ENCODE data around the gene NXPH2.
"Not testable (repeated sequence)": the region's sequence is repeated elsewhere in the genome, so short reads cannot be mapped to it uniquely, and the experiment has no call there.

The NXPH2 gene

GRCh38 chr2:138652378-138652777 is 127.8 kb downstream of the NXPH2 start:
- no peak overlapping the region for H3K4me3 ChIP-seq (ENCODE audit: low read depth, low read length)
- no peak for DNase-seq (ENCODE audit: low read depth)

GRCh38 chr2:138649571-138649970 is 130.6 kb downstream of the NXPH2 start:
- no peak for DNase-seq (ENCODE audit: low read depth)

DNA sequence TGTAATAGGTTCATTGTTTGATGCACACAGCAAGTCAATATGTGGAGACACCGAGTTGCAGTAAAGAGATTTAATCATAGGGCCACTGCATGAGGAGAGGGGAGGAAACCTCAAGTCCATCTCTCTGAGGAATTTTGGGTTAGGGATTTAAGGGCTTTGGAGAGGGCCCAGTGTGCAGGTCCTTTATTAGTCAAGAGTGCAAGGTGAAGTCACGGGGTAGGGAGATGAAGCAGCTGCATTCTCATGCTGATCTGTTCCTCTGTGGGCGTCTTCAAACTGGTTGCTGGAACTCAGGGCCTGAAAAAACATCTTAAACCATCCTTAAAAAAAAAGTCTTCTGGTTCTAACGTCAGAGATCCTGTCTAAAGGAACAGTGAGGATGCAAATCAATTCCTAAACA is 131.6 kb downstream of the NXPH2 start:
- no peak overlapping the region for H3K4me3 ChIP-seq (ENCODE audit: low read depth, low read length)
- no peak for DNase-seq (ENCODE audit: low read depth)

More at GRCh38 chr2:138649571-138649970, 130.6 kb downstream of the NXPH2 start:
- H3K4me3 ChIP-seq (ENCODE audit: low read depth, low read length) = no peak overlapping the region

GRCh38 chr2:138644776-138645175 is 135.4 kb downstream of the NXPH2 start:
- not testable (repeated sequence) for DNase-seq (ENCODE audit: low read depth); H3K4me3 ChIP-seq (ENCODE audit: low read depth, low read length)

GRCh38 chr2:138640921-138641676 is 139.1 kb downstream of the NXPH2 start:
- no peak for DNase-seq (ENCODE audit: low read depth)
- H3K4me3 ChIP-seq (ENCODE audit: low read depth, low read length) = no peak overlapping the region

DNA sequence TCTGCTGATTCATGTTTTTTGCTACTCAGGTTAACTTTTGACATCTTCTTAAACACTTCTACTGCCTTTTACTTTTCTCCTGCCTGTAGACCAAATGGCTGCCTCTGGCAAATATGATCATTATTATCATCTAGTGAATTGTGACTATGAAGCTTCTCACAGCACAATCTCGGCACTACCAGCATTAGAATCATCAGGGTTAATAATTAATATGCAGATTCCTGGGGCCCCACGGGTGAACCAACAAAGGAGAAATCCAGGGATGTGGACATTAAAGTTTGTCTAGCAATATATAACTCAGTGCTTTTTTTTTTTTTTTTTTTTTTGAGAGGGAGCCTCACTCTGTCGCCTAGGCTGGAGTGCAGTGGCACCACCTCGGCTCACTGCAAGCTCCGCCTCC is 142.5 kb downstream of the NXPH2 start:
- no peak for DNase-seq (ENCODE audit: low read depth)
- no peak overlapping the region for H3K4me3 ChIP-seq (ENCODE audit: low read depth, low read length)

DNA sequence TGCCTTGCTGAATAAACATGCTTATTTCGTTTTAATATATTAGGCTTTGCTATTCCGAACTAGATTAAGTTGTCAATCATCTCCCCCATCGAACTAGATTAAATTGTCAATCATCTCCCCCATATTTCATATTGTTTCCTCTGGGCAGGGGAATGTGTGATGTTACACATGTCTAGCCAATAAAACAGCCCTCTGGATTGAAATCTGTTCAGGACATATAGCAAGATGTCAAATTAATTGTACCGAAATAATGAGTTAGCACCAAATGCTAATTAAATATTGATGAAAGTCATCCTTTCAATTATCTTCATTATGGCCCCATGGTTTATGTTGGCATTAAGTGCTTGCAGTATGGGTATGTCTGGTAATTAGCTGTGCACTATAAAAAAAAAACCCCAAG is 143.1 kb downstream of the NXPH2 start:
- DNase-seq (ENCODE audit: low read depth) = no peak
- no peak overlapping the region for H3K4me3 ChIP-seq (ENCODE audit: low read depth, low read length)

DNA sequence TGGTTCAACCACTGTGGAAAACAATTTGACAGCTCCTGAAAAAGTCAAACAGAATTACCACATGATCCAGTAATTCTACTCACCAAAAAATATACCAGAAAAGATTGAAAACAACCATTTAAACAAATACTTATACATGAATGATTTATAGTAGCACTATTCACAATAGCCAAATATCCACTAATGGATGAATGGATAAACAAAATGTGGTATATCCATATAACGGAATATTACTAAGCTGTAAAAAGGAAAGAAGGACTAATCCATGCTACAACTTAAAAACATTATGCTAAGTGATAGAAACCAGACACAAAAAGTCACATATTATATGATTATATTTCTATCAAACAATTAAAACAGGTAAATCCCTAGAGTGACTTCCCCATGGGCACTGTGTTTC is 147.1 kb downstream of the NXPH2 start:
- H3K4me3 ChIP-seq (ENCODE audit: low read depth, low read length) = no peak overlapping the region
- no peak for DNase-seq (ENCODE audit: low read depth)

- DNase-seq (ENCODE audit: low read depth) = peak; percentile 21
- no peak overlapping the region for H3K4me3 ChIP-seq (ENCODE audit: low read depth, low read length)
Observed at GRCh38 chr2:138632066-138632620, 148.0 kb downstream of the NXPH2 start.

DNA sequence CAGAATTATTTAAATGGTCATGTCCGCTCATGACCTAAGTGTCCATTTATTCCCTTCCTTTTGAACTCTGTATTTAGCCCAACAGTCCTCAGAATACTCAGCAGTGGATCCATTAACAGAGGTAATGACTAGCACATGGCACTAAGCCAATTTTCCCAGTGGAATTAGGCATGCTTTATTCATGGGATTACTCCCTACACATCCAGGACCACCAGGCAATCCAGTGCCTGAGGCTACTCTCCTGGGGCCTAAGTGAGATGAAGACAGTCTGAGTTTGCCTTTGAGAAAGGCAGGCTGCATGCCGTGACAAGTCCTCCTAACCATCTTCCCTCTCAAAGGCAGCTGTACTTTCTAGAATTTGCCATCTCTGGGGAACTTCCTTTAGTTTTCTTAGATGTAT is 150.0 kb downstream of the NXPH2 start:
- no peak for DNase-seq (ENCODE audit: low read depth)
- H3K4me3 ChIP-seq (ENCODE audit: low read depth, low read length) = no peak overlapping the region

DNA sequence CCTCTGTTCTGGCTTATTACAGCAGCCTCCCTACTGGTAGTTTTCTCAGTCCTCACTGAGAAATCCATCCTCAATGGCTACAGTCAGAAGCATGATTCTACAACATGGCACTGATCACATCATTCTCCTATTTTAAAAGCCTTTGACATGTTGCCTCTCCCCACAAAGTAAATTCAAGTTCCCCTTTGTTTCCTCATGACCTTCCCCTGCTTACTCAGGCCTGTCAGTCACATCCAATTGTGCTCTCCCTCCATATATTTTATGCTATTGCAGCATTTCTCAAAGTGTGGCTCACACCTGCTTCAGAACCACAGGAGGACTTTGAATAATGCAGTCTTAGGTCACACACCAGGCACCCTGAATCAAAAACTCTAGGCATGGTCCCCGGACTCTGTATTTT is 154.0 kb downstream of the NXPH2 start:
- H3K4me3 ChIP-seq (ENCODE audit: low read depth, low read length) = no peak overlapping the region

GRCh38 chr2:138622613-138623012 is 157.6 kb downstream of the NXPH2 start:
- H3K4me3 ChIP-seq (ENCODE audit: low read depth, low read length) = no peak overlapping the region
- DNase-seq (ENCODE audit: low read depth) = no peak

More for the DNA sequence above, 154.0 kb downstream of the NXPH2 start:
- DNase-seq (ENCODE audit: low read depth) = no peak

- no peak for DNase-seq (ENCODE audit: low read depth)
- no peak overlapping the region for H3K4me3 ChIP-seq (ENCODE audit: low read depth, low read length)
Observed at GRCh38 chr2:138621139-138621538, 159.1 kb downstream of the NXPH2 start.

DNA sequence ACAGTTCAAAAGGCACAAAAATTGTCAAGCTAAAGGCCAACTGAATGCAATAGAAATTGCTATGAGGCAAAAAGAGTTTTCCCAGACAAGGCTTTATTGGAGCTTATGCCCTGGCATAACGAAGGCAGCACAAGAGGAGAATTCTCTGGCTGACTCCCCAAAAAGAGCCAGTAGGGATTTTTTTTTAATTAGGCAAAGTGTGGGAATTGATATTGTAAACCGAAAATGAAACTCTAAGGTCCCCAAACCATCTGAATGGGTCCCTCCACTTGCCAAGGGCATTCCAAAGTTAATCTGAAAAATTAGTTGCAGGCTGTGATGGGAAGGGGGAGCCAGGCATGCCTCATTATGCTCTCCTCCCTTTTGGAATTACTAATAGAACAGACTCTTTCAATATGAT is 159.8 kb downstream of the NXPH2 start:
- DNase-seq (ENCODE audit: low read depth) = no peak

More for the DNA sequence above, 159.8 kb downstream of the NXPH2 start:
- H3K4me3 ChIP-seq (ENCODE audit: low read depth, low read length) = no peak overlapping the region

Data from skeletal muscle cell (primary cell).